ENCODE measurements around the gene PCNX2.
"Not testable (repeated sequence)": the region's sequence is repeated elsewhere in the genome, so short reads cannot be mapped to it uniquely, and the experiment has no call there.

The PCNX2 gene

DNA sequence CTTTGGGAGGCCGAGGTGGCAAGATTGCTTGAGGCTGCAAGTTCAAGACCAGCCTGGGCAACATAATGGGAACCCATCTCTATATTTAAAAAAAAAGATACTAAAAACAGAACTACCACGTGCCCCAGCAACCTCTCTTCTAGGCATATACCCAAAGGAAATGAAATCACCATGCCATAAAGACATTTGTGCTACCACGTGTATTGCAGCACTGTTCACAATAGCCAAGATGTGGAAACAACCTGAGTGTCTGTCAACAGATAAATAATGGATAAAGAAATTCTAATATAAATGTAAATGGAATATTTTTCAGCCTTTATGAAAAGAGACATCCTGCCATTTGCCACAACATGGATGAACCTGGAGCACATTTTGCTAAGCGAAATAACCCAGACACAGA lies 128.6 kb downstream of the PCNX2 start:
- no peak for DNase-seq (ENCODE audit: low read depth, low spot score)

DNA sequence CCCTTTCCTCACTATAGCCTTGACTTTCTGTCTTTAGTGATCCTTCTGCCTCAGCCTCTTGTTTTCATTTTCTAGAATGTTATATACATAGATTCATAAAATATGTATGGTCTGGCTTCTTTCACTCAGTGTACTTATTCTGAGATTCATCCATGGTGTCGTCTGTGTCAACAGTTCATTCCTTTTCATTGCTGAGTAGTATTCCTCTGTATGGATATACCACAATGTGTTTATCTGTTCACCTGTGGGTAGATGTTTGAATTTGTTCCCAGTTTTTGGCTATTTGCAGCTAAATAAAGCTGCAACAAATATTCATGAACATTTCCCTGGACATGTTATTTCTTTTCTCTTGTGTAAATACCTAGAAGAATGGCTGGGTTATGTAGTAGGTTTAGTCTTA lies 131.8 kb downstream of the PCNX2 start:
- no peak for DNase-seq (ENCODE audit: low read depth, low spot score)

DNA sequence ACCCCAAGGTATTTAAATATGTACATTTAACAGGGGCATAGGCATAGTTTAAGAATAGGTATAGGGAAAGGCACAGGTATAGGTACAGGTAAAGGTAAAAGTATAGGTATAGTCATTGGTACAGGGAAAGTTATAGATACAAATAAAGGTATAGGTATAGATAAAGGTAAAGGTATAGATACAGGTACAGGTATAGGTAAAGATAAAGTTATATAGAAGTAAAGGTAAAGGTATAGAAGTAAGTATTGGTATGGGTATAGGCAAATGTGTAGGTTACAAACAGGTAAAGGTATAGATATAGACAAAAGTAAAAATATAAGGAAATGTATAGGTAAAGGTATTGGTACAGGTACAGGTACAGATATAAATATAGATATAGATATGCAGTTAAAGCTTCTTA lies 137.2 kb downstream of the PCNX2 start:
- DNase-seq (ENCODE audit: low read depth, low spot score), result no peak

DNA sequence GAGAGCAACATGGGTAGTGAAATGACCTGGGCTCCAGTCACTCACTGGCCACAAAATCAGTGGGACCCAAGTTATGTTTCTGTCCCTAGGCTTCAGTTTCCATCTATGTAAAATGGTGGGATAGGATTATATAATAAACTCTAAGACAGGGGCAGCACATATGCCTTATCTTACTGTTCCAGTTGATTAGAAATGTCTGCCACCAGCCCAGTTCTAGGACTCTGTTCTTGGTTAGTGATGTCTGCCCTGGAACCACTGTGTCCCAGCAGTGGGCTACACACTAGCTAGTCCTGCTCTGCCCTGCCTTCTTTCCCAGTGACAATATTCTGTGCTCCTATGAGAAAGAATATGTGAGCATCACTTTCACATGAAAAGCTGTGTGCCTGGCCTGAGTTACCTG lies 138.3 kb downstream of the PCNX2 start:
- DNase-seq (ENCODE audit: low read depth, low spot score), result no peak

DNA sequence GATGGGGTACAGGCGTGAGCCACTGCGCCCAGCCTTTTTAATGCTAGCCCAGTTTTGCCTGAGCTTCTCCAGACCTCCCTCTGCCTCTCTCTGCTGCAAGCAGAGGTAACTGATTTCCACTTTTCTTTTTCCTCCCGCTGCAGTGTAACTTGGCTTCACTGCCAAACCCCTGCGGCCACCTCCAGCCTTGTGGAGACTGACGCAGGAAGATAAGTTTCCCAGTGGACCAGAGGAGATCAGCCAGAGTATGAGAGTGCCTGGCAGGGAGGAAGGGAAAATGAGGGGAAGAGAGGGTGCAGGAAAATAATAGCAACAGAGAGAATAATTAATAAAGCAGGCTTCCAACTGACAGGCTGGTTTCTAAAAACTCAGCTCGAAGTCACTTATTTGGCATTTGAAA lies 143.7 kb downstream of the PCNX2 start:
- DNase-seq (ENCODE audit: low read depth, low spot score), result no peak

DNA sequence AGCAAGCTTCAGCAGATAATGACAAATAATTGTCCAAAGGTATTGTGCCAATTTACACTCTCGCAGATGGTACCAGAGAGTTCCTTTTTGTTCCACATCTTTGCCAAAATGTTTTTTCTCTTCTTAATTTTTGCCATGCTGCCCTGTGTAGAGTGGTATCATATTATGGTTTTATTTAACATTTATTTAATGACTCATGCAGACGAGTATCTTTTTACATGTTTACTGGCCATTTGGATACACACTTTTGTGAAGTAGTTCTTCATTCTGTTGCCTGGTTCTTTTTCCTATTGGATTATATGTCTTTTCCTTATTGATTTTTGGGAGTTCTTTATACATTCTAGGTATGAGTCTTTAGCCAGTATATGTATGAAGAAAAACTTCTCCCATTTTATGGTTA lies 151.1 kb downstream of the PCNX2 start:
- no peak for DNase-seq (ENCODE audit: low read depth, low spot score)

DNA sequence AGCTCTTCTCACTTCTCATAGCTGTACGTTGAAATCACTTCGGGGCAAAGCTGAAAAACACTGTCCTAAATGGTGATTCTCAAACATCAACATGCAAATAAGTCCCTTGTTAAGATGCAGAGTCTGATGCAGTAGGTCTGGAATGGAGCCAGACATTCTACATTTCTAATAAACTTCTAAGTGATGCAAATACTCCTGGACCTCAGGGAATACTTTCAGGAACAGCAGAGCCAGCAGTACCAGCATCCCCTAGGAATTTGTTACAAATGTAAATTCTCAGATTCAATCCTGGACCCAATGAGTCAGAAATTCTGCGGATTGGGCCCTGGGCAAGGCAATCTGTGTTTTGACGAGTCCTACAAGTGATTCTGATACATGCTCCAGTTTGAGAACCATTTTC lies 152.3 kb downstream of the PCNX2 start:
- DNase-seq (ENCODE audit: low read depth, low spot score), result peak; percentile 61

DNA sequence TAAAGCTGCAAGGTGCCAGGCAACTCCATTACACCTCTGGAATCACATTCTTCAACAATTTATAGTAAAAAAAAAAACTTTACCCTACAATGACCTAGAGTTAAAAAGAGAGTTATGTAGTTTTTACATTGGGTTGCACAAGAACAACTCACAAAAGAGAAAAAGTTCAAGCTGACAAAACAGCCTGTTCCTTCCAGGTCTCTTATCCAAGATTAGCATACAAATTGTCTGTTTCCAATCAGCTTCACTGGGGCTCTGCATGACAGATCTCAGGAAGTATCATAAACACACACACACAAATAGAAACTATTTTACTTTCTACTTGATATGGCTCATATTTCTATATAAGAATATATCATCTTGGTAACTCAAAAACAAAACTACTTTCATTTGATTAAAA lies 154.6 kb downstream of the PCNX2 start:
- DNase-seq (ENCODE audit: low read depth, low spot score), result no peak

DNA sequence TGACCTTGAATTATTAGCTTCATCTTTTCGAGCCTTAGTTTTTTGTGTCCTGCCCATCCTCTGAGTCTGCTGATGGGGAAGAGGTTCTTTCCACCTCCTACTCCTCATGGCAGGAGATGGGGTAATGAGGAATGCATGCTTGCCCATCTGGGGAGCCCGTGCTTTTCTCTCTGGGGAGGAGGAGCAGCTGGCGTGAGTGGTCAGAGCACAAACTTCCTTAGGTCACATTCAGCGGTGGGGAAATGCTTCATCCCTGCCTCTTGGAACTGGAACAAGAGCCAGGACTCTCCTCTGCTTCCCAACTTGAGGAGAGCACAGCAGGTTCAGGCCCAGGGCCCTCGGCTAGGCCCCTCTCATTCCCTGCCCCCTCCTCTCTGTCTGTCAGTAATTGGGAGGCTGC lies 155.0 kb downstream of the PCNX2 start:
- no peak for DNase-seq (ENCODE audit: low read depth, low spot score)

DNA sequence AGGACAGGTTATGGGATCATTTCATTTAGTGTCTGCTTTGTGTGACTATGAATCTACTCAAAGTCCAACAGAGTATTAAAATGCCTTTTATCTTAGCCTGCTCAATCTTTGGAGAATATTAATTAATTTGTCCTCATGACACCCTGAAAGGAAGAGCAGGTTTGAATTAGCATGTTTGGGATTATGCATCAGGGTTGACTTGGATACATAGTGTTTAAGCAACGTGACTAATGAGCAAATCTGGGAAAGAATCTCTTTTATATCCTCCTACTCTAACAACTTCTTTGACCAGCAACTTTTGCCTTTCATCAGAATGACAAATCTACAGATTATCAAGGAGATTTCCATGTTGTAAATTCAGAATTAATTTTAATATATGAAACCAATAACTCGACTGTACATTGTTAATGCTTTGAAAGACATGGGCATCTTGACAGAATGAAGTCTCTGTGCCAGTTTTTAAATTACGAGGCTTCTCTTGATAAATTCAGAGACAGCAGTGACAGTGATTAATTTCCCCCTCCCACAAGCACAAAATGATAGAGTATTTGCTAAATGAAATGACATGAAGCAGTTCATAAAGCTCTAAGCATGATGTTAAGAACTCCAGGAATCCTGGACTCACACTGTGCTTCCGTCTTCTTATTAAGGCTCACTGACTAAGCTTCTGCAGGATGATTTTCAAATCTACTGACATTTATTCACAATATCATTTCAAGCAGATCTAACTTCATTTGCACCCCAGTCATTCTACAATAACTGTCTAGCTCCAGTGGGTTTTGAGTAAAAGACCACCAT lies 156.5 kb downstream of the PCNX2 start:
- no peak for DNase-seq (ENCODE audit: low read depth, low spot score)

DNA sequence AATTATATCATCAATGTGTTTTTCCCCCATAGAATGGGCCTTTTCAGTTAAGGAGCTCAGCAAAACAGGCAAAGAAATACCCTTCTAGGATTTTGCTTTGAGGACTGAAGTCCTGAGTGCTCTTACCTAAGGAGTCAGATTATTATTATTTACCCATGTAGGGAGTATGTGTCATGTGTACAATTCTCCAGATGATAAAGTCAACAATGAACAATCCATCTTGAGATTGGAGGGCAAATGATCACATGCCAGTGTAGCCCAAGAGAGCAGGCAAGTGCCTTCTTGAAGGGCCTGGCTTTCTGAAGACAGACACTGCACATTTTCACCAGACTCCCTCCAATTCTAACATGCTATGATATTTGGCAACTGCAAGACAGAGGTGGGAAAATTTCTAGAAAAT lies 159.7 kb downstream of the PCNX2 start:
- DNase-seq (ENCODE audit: low read depth, low spot score), result no peak

DNA sequence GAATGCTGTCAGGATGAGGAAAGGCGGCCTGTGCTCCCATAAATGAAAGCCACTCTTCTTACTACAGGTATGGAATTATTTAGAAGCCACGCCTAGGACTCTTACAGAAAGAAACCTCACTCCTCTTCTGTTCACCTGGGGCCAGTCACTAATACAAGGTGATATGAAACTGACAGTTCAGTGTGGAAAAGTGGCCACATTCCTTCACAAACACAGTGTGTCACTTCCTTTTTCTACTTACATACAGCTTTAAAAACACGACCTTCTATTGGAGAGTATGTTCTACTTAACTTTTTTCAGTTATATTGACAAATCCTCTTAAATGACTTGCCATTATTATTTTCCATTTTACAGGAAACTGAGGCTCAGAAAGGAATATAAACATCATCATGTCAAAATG lies 163.1 kb downstream of the PCNX2 start:
- no peak for DNase-seq (ENCODE audit: low read depth, low spot score)

DNA sequence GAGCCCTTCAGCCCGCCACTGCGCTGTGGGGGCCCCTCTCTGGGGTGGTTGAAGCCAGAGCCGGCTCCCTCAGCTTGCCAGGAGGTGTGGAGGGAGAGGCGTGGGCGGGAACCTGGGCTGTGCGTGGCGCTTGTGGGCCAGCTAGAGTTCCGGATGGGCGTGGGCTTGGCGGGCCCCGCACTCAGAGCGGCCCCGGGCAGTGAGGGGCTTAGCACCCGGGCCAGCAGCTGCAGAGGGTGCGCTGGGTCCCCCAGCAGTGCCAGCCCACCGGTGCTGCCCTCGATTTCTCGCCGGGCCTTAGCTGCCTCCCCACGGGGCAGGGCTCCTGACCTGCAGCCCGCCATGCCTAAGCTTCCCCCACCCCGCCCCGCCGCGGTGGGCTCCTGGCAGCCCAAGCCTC lies 166.5 kb downstream of the PCNX2 start:
- not testable (repeated sequence) for DNase-seq (ENCODE audit: low read depth, low spot score)

DNA sequence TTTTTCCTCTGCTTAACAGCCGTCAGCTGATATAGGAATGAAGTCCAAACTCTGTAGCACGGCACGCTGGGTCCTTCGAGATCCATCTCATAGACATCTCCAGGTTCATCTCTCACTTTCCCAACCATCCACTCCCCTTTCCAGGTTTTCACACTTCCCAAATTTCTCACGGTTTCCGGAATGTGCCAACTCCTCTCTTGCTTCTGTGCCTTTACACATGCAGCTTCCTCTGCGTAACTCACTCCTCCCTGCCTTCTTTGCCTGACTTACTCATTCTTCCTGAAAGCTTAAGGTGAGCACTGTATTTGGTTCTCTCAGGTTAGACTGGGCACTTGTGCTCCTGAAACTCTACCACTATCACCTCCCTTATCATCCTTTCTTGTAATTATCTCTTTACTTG lies 168.4 kb downstream of the PCNX2 start:
- no peak for DNase-seq (ENCODE audit: low read depth, low spot score)

DNA sequence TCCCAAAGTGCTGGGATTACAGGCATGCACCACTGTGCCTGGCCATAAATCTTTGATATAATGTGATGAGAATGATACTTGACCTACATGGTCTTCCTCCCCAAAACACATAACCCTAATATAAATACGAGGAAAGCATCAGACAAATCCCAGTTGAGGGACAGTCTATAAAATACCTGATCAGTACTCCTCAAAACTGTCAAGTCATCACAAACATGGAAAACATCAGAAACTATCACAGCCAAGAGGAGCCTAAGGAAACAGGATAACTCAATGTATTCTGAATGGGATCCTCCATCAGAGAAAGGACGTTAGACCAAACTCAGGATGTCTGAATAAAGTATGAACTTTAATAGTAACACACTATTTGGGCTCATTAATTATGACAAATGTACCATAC lies 172.7 kb downstream of the PCNX2 start:
- DNase-seq (ENCODE audit: low read depth, low spot score), result no peak

DNA sequence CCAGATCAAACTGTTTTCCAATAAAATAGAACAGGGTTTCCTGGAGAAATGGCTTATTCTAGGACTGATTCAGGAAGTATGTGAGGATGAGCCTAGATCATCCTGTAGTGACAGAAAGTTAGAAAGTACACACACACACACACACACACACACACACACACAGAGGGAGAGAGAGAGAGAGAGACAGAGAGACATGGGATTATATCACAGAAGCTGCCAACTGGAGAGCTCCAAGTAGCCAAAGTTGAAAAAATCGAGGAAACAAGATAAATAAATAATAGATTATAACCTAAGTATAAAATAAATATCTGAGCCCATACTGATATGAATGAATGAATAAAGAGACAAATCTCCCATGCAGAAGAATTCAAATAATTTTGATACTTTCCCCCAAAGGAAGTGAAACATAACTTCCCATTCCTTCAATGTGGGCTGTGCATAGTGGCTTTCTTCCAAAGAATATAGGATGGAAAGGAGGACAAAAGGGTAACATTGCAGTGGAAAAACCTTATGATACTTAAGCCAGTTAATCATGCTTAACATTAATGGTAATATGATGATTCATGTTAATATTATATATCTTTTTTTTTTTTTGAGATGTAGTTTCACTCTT lies 173.5 kb downstream of the PCNX2 start:
- no peak for DNase-seq (ENCODE audit: low read depth, low spot score)

DNA sequence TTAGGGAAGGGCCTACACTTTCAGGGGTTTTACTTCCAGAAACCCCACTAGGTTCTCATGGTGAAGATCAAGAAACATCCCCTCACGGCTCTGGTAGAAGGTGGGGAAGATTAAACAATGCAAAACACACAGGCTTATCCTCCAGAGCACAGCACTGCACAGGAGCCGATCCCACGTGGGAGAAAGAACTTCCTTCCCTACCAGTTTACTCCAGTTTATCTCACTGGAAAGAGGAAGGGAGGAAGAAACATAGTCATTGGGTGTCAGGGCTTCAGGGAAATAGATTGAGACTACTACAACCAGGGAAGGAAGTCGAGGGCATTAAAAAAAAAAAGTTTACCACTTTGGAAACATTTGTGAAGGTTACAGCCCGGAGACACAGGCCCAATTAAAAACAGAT lies 180.7 kb downstream of the PCNX2 start:
- no peak for DNase-seq (ENCODE audit: low read depth, low spot score)

DNA sequence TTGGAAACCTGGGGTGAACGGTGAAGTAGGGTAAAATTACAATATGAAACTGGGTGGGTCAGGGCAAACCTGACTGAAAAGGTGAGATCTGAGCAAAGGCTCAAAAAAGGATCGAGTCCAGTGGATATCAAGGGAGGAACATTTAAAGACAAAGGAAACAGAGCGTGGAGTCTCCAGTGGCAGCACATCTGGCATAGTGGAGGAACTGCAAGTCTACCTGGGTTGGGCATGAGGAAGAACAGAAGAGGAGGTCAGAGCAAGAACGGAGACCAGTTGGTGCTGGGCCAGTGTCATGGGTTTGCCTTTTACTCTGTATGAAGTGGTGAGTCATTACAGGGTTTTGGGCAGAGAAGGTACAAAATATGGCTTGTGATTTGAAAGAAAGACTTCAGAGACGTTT lies 181.4 kb downstream of the PCNX2 start:
- DNase-seq (ENCODE audit: low read depth, low spot score), result peak; percentile 68

DNA sequence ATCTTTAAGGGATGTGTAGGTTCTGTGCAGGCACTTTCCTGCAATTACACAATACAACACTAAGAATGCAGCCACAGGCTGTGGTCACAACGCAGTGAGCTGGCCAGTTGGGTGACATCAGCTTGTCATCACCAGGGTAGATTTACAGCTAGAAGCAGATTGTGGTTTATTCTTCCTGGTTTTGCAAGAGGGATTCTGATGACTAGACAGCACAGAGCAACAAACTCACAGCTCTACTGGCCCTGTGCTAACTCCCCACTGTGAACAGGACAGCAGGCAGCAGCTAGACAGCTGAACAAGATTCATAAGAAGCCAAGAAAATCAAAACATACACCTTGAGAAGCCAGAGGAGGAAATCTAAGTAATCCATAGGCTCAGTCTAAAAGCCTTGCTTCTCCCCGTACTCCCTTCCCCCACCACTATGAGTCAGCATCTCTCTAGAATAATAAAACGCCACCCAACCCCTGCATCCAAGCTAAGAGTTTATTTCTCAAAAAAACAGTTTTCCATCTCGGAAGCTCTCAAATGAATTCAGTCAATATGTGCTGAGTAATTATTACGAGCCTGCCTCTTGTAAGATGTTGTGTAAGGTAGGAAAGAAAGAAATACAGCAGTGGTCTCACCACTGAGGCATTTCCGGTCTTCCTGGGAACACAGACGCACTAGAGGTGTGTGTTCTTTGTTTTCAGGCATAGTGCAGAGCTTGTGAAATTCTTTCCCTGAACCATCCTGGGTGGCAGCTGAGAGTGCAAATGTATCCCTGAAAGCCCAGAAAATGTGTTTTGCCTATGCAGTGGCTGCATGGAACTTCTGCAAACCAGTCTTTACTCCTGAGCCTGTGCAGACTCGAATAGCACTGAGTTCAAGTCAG lies 182.3 kb downstream of the PCNX2 start:
- peak; percentile 95 for DNase-seq (ENCODE audit: low read depth, low spot score)

DNA sequence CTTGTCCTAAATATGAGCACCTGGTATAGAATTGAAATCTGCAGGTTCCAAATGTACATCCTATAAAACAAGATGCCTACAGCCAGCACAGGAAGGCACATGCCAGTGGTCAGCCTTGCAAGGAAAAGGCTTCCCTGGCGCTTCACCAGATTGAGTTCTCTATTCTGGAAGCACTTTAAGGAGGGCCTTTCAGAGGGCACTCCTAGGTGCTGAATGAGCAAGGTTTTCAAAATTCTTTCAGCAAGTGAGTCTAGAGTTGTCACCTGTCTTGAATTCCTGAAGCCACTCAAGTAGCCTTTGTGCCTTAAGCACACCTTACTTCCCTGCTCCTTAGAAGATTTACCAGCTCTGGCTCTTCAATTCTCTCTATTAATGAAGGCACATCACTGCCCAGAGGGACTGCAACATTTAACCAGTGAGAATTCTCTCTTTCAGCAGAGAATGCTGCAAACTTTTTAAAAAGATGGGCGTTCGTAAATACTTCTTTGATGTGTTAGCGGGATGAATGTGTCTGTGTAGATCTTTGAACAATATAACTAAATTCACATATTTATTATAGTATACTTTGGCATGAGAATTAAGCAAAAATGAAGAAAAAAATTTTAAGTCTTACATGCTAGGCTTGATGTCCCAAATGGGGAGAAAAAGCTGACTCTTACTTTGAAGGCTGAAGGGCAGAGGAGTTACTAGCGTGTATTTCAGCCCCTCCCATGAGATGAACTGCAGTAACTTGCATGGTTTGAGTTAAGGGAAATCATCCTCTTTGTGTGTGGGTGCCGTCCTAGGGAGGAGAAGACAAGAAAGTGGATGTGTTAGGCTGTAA lies 183.1 kb downstream of the PCNX2 start:
- peak; percentile 62 for DNase-seq (ENCODE audit: low read depth, low spot score)

DNA sequence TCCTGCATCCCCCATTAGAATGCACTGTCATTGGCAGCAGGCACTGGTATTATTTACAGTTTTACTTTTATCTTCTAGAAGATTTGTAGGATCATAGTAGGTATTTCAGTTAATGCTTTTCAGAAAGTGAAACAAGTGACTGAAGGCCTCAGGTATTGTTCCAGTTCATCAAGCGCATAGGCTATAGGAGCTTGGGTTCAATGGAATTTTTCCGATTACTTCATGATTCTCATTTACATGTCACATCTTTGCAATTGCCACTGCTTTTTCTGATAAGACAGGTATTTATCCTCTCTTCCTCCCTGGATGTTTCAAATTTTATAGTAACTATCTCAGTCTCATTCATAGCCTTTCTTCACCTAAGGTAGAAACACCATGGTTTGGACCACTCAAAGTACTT lies 183.8 kb downstream of the PCNX2 start:
- no peak for DNase-seq (ENCODE audit: low read depth, low spot score)

DNA sequence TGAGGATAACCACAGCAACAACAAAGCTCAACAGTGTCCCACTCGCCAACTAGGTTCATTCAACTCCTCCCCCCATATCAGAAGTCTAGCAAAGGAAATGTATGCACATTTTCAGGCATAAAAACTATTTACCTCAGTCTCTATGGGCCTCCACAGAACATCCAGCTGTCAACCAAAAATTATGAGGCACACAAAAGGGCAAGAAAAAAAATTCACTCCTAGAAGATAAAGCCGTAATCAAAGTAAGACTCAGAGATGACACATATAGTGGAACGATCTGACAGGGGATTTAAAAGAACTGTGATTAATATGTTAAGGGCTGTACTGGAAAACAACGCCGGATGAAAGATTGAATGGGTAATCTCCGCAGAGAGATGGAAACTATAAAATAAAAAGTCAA lies 186.4 kb downstream of the PCNX2 start:
- no peak for DNase-seq (ENCODE audit: low read depth, low spot score)
